HEK293 (cell line): ENCODE measurements around the gene ZNF200.

Experiments
- HOXC10 ChIP-seq: sonication (generic); formaldehyde crosslinking; IDR thresholded peaks from 2 replicates; pipeline ENCODE4 v1.8.1; 2023; ENCODE audit warnings: mild to moderate bottlenecking, missing genetic modification reagents
- HOXD13 ChIP-seq: sonication (generic); formaldehyde crosslinking; IDR thresholded peaks from 2 replicates; pipeline ENCODE4 v1.8.0; 2022; ENCODE audit warnings: missing genetic modification reagents, borderline replicate concordance
- KLF8 ChIP-seq: fragments of 450-650 bp; formaldehyde crosslinking; IDR thresholded peaks from 2 replicates; pipeline ENCODE4 v1.5.1; 2016; ENCODE audit warnings: missing biosample characterization, missing genetic modification characterization
- MEIS1 ChIP-seq: sonication (generic); formaldehyde crosslinking; IDR thresholded peaks from 2 replicates; pipeline ENCODE4 v1.8.1; 2022; ENCODE audit warnings: missing genetic modification reagents, mild to moderate bottlenecking, borderline replicate concordance
- PRDM10 ChIP-seq: fragments of 450-650 bp; formaldehyde crosslinking; IDR thresholded peaks from 2 replicates; pipeline ENCODE4 v1.5.1; 2016; ENCODE audit warnings: missing biosample characterization, missing genetic modification characterization
- ZBTB49 ChIP-seq: fragments of 450-650 bp; formaldehyde crosslinking; IDR thresholded peaks from 2 replicates; pipeline ENCODE4 v1.5.1; 2016; ENCODE audit warnings: missing biosample characterization, missing genetic modification characterization, low read depth
- ZBTB8A ChIP-seq: fragments of 450-650 bp; formaldehyde crosslinking; IDR thresholded peaks from 2 replicates; pipeline ENCODE4 v1.5.1; 2016; ENCODE audit warnings: missing biosample characterization, missing genetic modification characterization
- ZNF2 ChIP-seq: fragments of 450-650 bp; formaldehyde crosslinking; IDR thresholded peaks from 2 replicates; pipeline ENCODE4 v1.5.1; 2016; ENCODE audit warnings: missing biosample characterization, missing genetic modification characterization
- ZNF221 ChIP-seq: fragments of 450-650 bp; formaldehyde crosslinking; IDR thresholded peaks from 2 replicates; pipeline ENCODE4 v1.5.1; 2017; ENCODE audit warnings: missing biosample characterization, missing genetic modification characterization, borderline replicate concordance
- ZNF223 ChIP-seq: fragments of 450-650 bp; formaldehyde crosslinking; IDR thresholded peaks from 2 replicates; pipeline ENCODE4 v1.5.1; 2016; ENCODE audit warnings: missing biosample characterization, missing genetic modification characterization
- ZNF23 ChIP-seq: fragments of 450-650 bp; formaldehyde crosslinking; IDR thresholded peaks from 2 replicates; pipeline ENCODE4 v1.5.1; 2016; ENCODE audit warnings: missing biosample characterization, missing genetic modification characterization, borderline replicate concordance
- ZNF274 ChIP-seq, 2 experiments: fragments of 200-500 bp in 1 of 2; fragments of 450-650 bp in 1 of 2; sonication (Bioruptor generic) in 1 of 2; formaldehyde crosslinking in 1 of 2; IDR thresholded peaks; 2 replicates each; pipeline versions ENCODE4 v1.5.1 to v1.6.1; 2014 to 2016; ENCODE audit warnings: borderline replicate concordance in 1 of 2, inconsistent platforms in 1 of 2, low read length in 1 of 2, missing biosample characterization in 1 of 2, missing genetic modification characterization in 1 of 2
- ZNF280D ChIP-seq: fragments of 450-650 bp; formaldehyde crosslinking; IDR thresholded peaks from 2 replicates; pipeline ENCODE4 v1.5.1; 2016; ENCODE audit warnings: missing biosample characterization, missing genetic modification characterization
- ZNF366 ChIP-seq: fragments of 450-650 bp; formaldehyde crosslinking; conservative IDR thresholded peaks from 2 replicates; pipeline ENCODE4 v1.5.1; 2016; ENCODE audit warnings: missing biosample characterization, missing genetic modification characterization
- ZNF37A ChIP-seq: fragments of 450-650 bp; IDR thresholded peaks from 2 replicates; pipeline ENCODE4 v1.5.1; 2018; ENCODE audit warnings: missing biosample characterization, missing genetic modification characterization
- ZNF404 ChIP-seq: fragments of 450-650 bp; formaldehyde crosslinking; IDR thresholded peaks from 2 replicates; pipeline ENCODE4 v1.5.1; 2017; ENCODE audit warnings: missing biosample characterization, missing genetic modification characterization
- ZNF449 ChIP-seq: fragments of 450-650 bp; formaldehyde crosslinking; IDR thresholded peaks from 2 replicates; pipeline ENCODE4 v1.5.1; 2017; ENCODE audit warnings: missing biosample characterization, mild to moderate bottlenecking, missing genetic modification characterization, moderate library complexity
- ZNF548 ChIP-seq: fragments of 450-650 bp; formaldehyde crosslinking; IDR thresholded peaks from 2 replicates; pipeline ENCODE4 v1.5.1; 2016; ENCODE audit warnings: missing biosample characterization, missing genetic modification characterization
- ZNF555 ChIP-seq: fragments of 450-650 bp; formaldehyde crosslinking; conservative IDR thresholded peaks from 2 replicates; pipeline ENCODE4 v1.5.1; 2017; ENCODE audit warnings: missing biosample characterization, mild to moderate bottlenecking, missing genetic modification characterization, inconsistent platforms
- ZNF560 ChIP-seq: fragments of 450-650 bp; formaldehyde crosslinking; IDR thresholded peaks from 2 replicates; pipeline ENCODE4 v1.5.1; 2017; ENCODE audit warnings: missing biosample characterization, missing genetic modification characterization, borderline replicate concordance
- ZNF623 ChIP-seq: fragments of 450-650 bp; formaldehyde crosslinking; IDR thresholded peaks from 2 replicates; pipeline ENCODE4 v1.5.1; 2016; ENCODE audit warnings: missing biosample characterization, missing genetic modification characterization
- ZNF624 ChIP-seq: fragments of 450-650 bp; formaldehyde crosslinking; IDR thresholded peaks from 2 replicates; pipeline ENCODE4 v1.5.1; 2017; ENCODE audit warnings: missing biosample characterization, missing genetic modification characterization
- ZNF768 ChIP-seq: fragments of 450-650 bp; formaldehyde crosslinking; IDR thresholded peaks from 2 replicates; pipeline ENCODE4 v1.5.1; 2018; ENCODE audit warnings: missing biosample characterization, mild to moderate bottlenecking, missing genetic modification characterization
- ZNF777 ChIP-seq: fragments of 450-650 bp; formaldehyde crosslinking; IDR thresholded peaks from 2 replicates; pipeline ENCODE4 v1.5.1; 2017; ENCODE audit warnings: missing biosample characterization, missing genetic modification characterization, borderline replicate concordance
- ZNF830 ChIP-seq: fragments of 450-650 bp; IDR thresholded peaks from 2 replicates; pipeline ENCODE4 v1.5.0; 2018; ENCODE audit warnings: missing biosample characterization, missing genetic modification characterization, low read depth, mild to moderate bottlenecking, moderate library complexity
- ZSCAN23 ChIP-seq: fragments of 450-650 bp; formaldehyde crosslinking; IDR thresholded peaks from 2 replicates; pipeline ENCODE4 v1.5.1; 2016; ENCODE audit warnings: missing biosample characterization, missing genetic modification characterization
- TF ChIP-seq, protein P1 (sequence below): fragments of 450-650 bp; formaldehyde crosslinking; IDR thresholded peaks from 2 replicates; pipeline ENCODE4 v1.5.1; 2016; ENCODE audit warnings: missing biosample characterization, missing genetic modification characterization, low read depth

The ZNF200 gene

GRCh38 chr16:3282730-3283542 lies 48.0 kb upstream of the ZNF200 start, which contains the start of gene ZNF263 (continued):
- TF ChIP-seq ZNF777 (peak; percentile 79; the same call in 1 of the 2 replicates), HOXC10 (CRISPR knock-in tag) (no peak; the same call in 1 of the 2 replicates), ZNF221 (tag by site-specific recombination) (no peak), ZBTB8A (tag by site-specific recombination) (peak; percentile 82), ZNF223 (tag by site-specific recombination) (no peak), ZNF830 (tag by site-specific recombination) (no peak), PRDM10 (peak; percentile 84), ZNF280D (tag by site-specific recombination) (no peak), ZBTB49 (no peak), ZNF560 (tag by site-specific recombination) (no peak), ZNF449 (tag by site-specific recombination) (peak; percentile 84), HOXD13 (no peak), ZSCAN23 (tag by site-specific recombination) (no peak), ZNF404 (tag by site-specific recombination) (no peak), ZNF37A (tag by site-specific recombination) (no peak), ZNF23 (no peak), KLF8 (tag by site-specific recombination) (peak; percentile 72), ZNF623 (tag by site-specific recombination) (no peak), ZNF555 (no peak), ZNF274 (IDR thresholded peaks at IDR 0.05; ENCODE audit: low read length) (no peak), ZNF274 (tag by site-specific recombination; IDR thresholded peaks at IDR 0.05; ENCODE audit: borderline replicate concordance) (no peak), ZNF548 (tag by site-specific recombination) (no peak), MEIS1 (CRISPR knock-in tag) (no peak), ZNF2 (tag by site-specific recombination) (peak; percentile 47; the same call in 1 of the 2 replicates), ZNF768 (tag by site-specific recombination) (no peak), ZNF624 (no peak), ZNF366 (tag by site-specific recombination) (no peak)
- TF ChIP-seq, protein P1, sequence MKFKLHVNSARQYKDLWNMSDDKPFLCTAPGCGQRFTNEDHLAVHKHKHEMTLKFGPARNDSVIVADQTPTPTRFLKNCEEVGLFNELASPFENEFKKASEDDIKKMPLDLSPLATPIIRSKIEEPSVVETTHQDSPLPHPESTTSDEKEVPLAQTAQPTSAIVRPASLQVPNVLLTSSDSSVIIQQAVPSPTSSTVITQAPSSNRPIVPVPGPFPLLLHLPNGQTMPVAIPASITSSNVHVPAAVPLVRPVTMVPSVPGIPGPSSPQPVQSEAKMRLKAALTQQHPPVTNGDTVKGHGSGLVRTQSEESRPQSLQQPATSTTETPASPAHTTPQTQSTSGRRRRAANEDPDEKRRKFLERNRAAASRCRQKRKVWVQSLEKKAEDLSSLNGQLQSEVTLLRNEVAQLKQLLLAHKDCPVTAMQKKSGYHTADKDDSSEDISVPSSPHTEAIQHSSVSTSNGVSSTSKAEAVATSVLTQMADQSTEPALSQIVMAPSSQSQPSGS (tag by site-specific recombination) = no peak
